DND-41 (cell line): ENCODE results near the gene C12orf57.

Experiments
- ATAC-seq: fragments of 200-7000 bp; cut with Tn5 transposase; 3 replicates; pipeline ENCODE4 v1.9.1; 2021; ENCODE audit warnings: low read depth; ENCODE audit not compliant: insufficient read depth
- DNase-seq: peaks from one replicate; pipeline ENCODE4 v3.0.0-alpha.2; 2020
- H2AFZ ChIP-seq: 2 replicates; pipeline ENCODE4 v1.6.0; 2012; ENCODE audit warnings: low read depth, low read length
- H3K27ac ChIP-seq: 2 replicates; pipeline ENCODE4 v1.5.1; 2012; ENCODE audit warnings: low read length, inconsistent platforms
- H3K27me3 ChIP-seq: fragments of 200-600 bp; sonication (generic); 2 replicates; pipeline ENCODE4 v1.6.0; 2012; ENCODE audit warnings: low read length, mild to moderate bottlenecking, inconsistent platforms; ENCODE audit not compliant: insufficient read depth, poor library complexity
- H3K36me3 ChIP-seq: 2 replicates; pipeline ENCODE4 v1.5.1; 2012; ENCODE audit warnings: low read length, inconsistent platforms; ENCODE audit not compliant: insufficient read depth
- H3K4me1 ChIP-seq: 2 replicates; pipeline ENCODE4 v1.5.1; 2012; ENCODE audit warnings: mild to moderate bottlenecking, low read length; ENCODE audit not compliant: insufficient read depth
- H3K4me2 ChIP-seq: 2 replicates; pipeline ENCODE4 v1.6.0; 2012; ENCODE audit warnings: mild to moderate bottlenecking, moderate library complexity, low read length, inconsistent platforms; ENCODE audit not compliant: insufficient read depth
- H3K4me3 ChIP-seq, 2 experiments: fragments of 200-600 bp in 1 of 2; shearing (Covaris generic) in 1 of 2; 2 replicates each; pipeline ENCODE4 v1.5.1; 2012 to 2016; ENCODE audit warnings: inconsistent platforms in 2 of 2, low read length in 2 of 2, mild to moderate bottlenecking in 2 of 2, low read depth in 1 of 2, moderate library complexity in 1 of 2
- H3K79me2 ChIP-seq: 2 replicates; pipeline ENCODE4 v1.6.0; 2012; ENCODE audit warnings: low read length, inconsistent platforms; ENCODE audit not compliant: insufficient read depth
- H3K9ac ChIP-seq: 2 replicates; pipeline ENCODE4 v1.6.0; 2012; ENCODE audit warnings: low read depth, mild to moderate bottlenecking, inconsistent platforms, low read length, moderate library complexity
- H3K9me3 ChIP-seq: 2 replicates; pipeline ENCODE4 v1.5.1; 2012; ENCODE audit warnings: low read length, moderate library complexity, mild to moderate bottlenecking, inconsistent platforms; ENCODE audit not compliant: insufficient read depth, severe bottlenecking
- H4K20me1 ChIP-seq: 2 replicates; pipeline ENCODE4 v1.6.0; 2012; ENCODE audit warnings: low read length; ENCODE audit not compliant: insufficient read depth
- EZH2 ChIP-seq: IDR thresholded peaks from 3 replicates; pipeline ENCODE4 v1.6.1; 2012; ENCODE audit warnings: borderline replicate concordance, low read depth, mild to moderate bottlenecking, moderate library complexity, low read length, inconsistent platforms; ENCODE audit not compliant: severe bottlenecking
- TF ChIP-seq, protein P1 (sequence below): IDR thresholded peaks from 2 replicates; pipeline ENCODE4 v1.5.1; 2012; ENCODE audit warnings: borderline replicate concordance, low read length, moderate library complexity, mild to moderate bottlenecking; ENCODE audit not compliant: poor library complexity, severe bottlenecking; ENCODE audit errors: extremely low read depth

Gene C12orf57

DNA sequence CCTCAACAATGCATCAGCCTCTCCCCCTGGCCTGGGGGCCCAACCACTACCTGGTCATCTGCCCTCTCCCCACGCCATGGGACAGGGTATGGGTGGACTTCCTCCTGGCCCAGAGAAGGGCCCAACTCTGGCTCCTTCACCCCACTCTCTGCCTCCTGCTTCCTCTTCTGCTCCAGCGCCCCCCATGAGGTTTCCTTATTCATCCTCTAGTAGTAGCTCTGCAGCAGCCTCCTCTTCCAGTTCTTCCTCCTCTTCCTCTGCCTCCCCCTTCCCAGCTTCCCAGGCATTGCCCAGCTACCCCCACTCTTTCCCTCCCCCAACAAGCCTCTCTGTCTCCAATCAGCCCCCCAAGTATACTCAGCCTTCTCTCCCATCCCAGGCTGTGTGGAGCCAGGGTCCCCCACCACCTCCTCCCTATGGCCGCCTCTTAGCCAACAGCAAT, 7.6 kb upstream of the C12orf57 start:
- Histone ChIP-seq H3K9ac (peak overlapping the region; percentile 97), H3K4me3 (peak overlapping the region in 1 of 2 experiments; percentile 90; a peak in 3 of 4 replicates)
- no peak for ATAC-seq

DNA sequence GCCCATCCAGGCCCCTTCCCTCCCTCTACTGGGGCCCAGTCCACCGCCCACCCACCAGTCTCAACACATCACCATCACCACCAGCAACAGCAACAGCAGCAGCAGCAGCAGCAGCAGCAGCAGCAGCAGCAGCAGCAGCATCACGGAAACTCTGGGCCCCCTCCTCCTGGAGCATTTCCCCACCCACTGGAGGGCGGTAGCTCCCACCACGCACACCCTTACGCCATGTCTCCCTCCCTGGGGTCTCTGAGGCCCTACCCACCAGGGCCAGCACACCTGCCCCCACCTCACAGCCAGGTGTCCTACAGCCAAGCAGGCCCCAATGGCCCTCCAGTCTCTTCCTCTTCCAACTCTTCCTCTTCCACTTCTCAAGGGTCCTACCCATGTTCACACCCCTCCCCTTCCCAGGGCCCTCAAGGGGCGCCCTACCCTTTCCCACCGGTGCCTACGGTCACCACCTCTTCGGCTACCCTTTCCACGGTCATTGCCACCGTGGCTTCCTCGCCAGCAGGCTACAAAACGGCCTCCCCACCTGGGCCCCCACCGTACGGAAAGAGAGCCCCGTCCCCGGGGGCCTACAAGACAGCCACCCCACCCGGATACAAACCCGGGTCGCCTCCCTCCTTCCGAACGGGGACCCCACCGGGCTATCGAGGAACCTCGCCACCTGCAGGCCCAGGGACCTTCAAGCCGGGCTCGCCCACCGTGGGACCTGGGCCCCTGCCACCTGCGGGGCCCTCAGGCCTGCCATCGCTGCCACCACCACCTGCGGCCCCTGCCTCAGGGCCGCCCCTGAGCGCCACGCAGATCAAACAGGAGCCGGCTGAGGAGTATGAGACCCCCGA, 7.0 kb upstream of the C12orf57 start:
- H3K27me3 ChIP-seq: no peaks in the 10 kb centered on the region
- H3K9me3 ChIP-seq: no peaks in the 10 kb centered on the region
- peak overlapping the region; percentile 97 for H3K9ac ChIP-seq
- DNase-seq (peak; percentile 72), ATAC-seq (peak; percentile 49)
- TF ChIP-seq, protein P1, sequence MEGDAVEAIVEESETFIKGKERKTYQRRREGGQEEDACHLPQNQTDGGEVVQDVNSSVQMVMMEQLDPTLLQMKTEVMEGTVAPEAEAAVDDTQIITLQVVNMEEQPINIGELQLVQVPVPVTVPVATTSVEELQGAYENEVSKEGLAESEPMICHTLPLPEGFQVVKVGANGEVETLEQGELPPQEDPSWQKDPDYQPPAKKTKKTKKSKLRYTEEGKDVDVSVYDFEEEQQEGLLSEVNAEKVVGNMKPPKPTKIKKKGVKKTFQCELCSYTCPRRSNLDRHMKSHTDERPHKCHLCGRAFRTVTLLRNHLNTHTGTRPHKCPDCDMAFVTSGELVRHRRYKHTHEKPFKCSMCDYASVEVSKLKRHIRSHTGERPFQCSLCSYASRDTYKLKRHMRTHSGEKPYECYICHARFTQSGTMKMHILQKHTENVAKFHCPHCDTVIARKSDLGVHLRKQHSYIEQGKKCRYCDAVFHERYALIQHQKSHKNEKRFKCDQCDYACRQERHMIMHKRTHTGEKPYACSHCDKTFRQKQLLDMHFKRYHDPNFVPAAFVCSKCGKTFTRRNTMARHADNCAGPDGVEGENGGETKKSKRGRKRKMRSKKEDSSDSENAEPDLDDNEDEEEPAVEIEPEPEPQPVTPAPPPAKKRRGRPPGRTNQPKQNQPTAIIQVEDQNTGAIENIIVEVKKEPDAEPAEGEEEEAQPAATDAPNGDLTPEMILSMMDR: peak; percentile 38
- TF ChIP-seq EZH2: no peak
- H3K79me2 ChIP-seq: peaks cover 64% of the 10 kb centered on the region
- H3K4me1 ChIP-seq: peaks cover 33% of the 10 kb centered on the region
- H3K4me2 ChIP-seq: peak overlapping the region; percentile 92
- peak overlapping the region; percentile 65 to 90; a peak in 3 of 4 replicates for H3K4me3 ChIP-seq
- H3K27ac ChIP-seq: peak overlapping the region; percentile 98
- H4K20me1 ChIP-seq: peaks cover 11% of the 10 kb centered on the region
- peaks cover 69% of the 10 kb centered on the region for H3K36me3 ChIP-seq
- 0 out of 2 replicates have a peak overlapping the region, but pooled peaks have one; percentile 78 for H2AFZ ChIP-seq

More for the DNA sequence above, 7.6 kb upstream of the C12orf57 start:
- Histone ChIP-seq H2AFZ (no peak overlapping the region), H3K27ac (peak overlapping the region; percentile 98; the same call in 1 of the 2 replicates), H4K20me1 (peaks cover 11% of the 10 kb centered on the region), H3K4me1 (peaks cover 33% of the 10 kb centered on the region), H3K36me3 (peaks cover 63% of the 10 kb centered on the region), H3K79me2 (peaks cover 64% of the 10 kb centered on the region), H3K27me3 (no peaks in the 10 kb centered on the region), H3K4me2 (peak overlapping the region; percentile 92), H3K9me3 (no peaks in the 10 kb centered on the region)
- no peak for TF ChIP-seq EZH2
- TF ChIP-seq, protein P1: no peak
- no peak for DNase-seq

DNA sequence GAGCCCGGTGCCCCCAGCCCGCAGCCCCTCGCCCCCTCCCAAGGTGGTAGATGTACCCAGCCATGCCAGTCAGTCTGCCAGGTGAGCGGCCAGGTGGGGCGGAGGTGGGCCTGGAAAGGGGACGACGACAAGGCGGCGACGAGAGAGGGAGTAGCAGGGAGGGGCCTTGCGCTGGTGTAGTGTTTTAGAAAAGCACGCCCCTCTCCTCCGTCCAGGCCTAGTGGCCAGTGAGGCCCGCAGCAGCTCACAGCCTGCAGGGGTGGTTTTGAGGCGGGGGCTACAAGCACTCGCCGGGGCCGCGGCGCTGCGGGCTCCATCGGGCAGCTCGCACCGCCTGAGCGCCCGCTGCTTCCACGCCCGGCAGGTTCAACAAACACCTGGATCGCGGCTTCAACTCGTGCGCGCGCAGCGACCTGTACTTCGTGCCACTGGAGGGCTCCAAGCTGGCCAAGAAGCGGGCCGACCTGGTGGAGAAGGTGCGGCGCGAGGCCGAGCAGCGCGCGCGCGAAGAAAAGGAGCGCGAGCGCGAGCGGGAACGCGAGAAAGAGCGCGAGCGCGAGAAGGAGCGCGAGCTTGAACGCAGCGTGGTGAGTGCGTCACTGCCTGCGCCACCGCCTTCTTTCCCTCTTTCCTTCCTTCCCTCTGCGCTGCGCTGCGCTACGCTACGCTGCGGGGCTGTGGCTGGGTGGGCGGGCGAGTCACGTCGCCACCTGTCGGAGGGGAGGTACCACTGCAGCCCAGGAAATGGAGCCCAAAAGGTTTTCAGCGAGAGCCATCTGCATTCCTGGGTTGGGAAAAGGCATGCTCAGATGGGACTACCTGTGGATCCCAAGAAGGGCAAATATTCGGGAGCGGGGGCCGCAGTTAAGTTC, 6.1 kb upstream of the C12orf57 start:
- peak overlapping the region; percentile 92 for H3K4me2 ChIP-seq
- H3K4me3 ChIP-seq: peak overlapping the region; percentile 65 to 90
- peaks cover 69% of the 10 kb centered on the region for H3K36me3 ChIP-seq
- H3K9ac ChIP-seq: peak overlapping the region; percentile 97
- TF ChIP-seq, protein P1: peak; percentile 97
- no peak for TF ChIP-seq EZH2
- H3K27ac ChIP-seq: peak overlapping the region; percentile 98
- no peaks in the 10 kb centered on the region for H3K9me3 ChIP-seq
- peaks cover 8% of the 10 kb centered on the region for H4K20me1 ChIP-seq
- ATAC-seq (peak; percentile 90), DNase-seq (peak; percentile 95)
- peaks cover 55% of the 10 kb centered on the region for H3K79me2 ChIP-seq
- peaks cover 39% of the 10 kb centered on the region for H3K4me1 ChIP-seq
- no peaks in the 10 kb centered on the region for H3K27me3 ChIP-seq
- H2AFZ ChIP-seq: peak overlapping the region; percentile 78
